Spleen (tissue), 7 donors: Measurements from ENCODE around the gene CXADR.

Source experiments
- CTCF ChIP-seq, 11 experiments: fragments of 200-600 bp in 7 of 11; fragments of 450-650 bp in 4 of 11; sonication (generic) in 4 of 11; IDR thresholded peaks in 8 of 11; conservative IDR thresholded peaks in 3 of 11; 1 replicate in 7 of 11; 2 replicates in 4 of 11; pipeline versions ENCODE4 v1.4.0 to v1.8.0; 2016 to 2021; ENCODE audit warnings: antibody characterized with exemption in 11 of 11, inconsistent platforms in 4 of 11, mild to moderate bottlenecking in 1 of 11
- POLR2AphosphoS5 ChIP-seq, 3 donors: sonication (generic); formaldehyde crosslinking; IDR thresholded peaks; one replicate each; pipeline ENCODE4 v1.5.1; 2017; ENCODE audit warnings: antibody characterized with exemption in 3 of 3
- donor health status: DM: no; HTN: no; CAD: no; lungs with moderate emphysema.
- donor health status: DM: no; HTN: no; CAD: no.
- donor health status: DM: no; HTN: no; CAD: no.

DNA sequence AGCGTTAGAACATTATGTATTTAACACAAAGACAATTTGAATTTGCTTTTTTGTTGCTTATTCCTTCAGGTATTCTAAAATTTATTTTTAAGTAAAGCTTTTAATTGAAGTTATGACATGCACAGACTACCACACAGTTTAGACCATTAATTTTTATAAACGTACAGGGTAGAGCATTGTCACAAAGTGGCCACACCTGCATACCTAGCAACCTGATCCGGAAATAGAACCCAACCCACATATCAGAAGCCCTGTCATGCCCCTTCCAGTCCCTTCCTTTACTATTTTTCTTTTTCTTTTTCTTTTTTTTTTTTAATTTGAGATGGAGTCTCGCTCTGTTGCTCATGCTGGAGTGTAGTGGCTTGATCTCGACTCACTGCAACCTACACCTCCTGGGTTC lies 16.8 kb downstream of the CXADR start:
- TF ChIP-seq CTCF (IDR thresholded peaks at IDR 0.05 in 8 of 11, conservative IDR thresholded peaks at IDR 0.05 in 3 of 11) (no peak), POLR2AphosphoS5 (IDR thresholded peaks at IDR 0.05) (no peak)
